WERI-Rb-1 (cell line): ENCODE data around the gene EVL.

Source experiments
- DNase-seq: peaks from one replicate; pipeline ENCODE4 v3.0.0-alpha.2; 2020
- H3K27ac ChIP-seq: fragments of 250-450 bp; sonication (Bioruptor Pico); 2 replicates; pipeline ENCODE4 v1.5.1; 2020; ENCODE audit warnings: mild to moderate bottlenecking, moderate library complexity
- H3K27me3 ChIP-seq: fragments of 250-450 bp; sonication (Bioruptor Pico); 2 replicates; pipeline ENCODE4 v1.5.1; 2021; ENCODE audit warnings: mild to moderate bottlenecking, low read depth, moderate library complexity; ENCODE audit not compliant: insufficient read depth, severe bottlenecking
- H3K36me3 ChIP-seq: fragments of 250-450 bp; sonication (Bioruptor Pico); 2 replicates; pipeline ENCODE4 v1.5.1; 2020; ENCODE audit warnings: mild to moderate bottlenecking, moderate library complexity
- H3K4me3 ChIP-seq: 2 replicates; pipeline ENCODE4 v1.5.1; 2011; ENCODE audit warnings: low read depth, mild to moderate bottlenecking, control low read depth, low read length
- H3K9me3 ChIP-seq: fragments of 250-450 bp; sonication (Bioruptor Pico); 2 replicates; pipeline ENCODE4 v1.5.1; 2021; ENCODE audit warnings: mild to moderate bottlenecking, moderate library complexity; ENCODE audit not compliant: severe bottlenecking
- CTCF ChIP-seq: IDR thresholded peaks from 2 replicates; pipeline ENCODE4 v1.5.1; 2011; ENCODE audit warnings: low read depth, mild to moderate bottlenecking, control low read depth, inconsistent platforms, low read length

The EVL gene

GRCh38 chr14:100070310-100070709 is 5.1 kb downstream of the EVL start:
- no peaks in the 10 kb centered on the region for H3K27me3 ChIP-seq
- H3K9me3 ChIP-seq = no peaks in the 10 kb centered on the region
- no peak overlapping the region for H3K27ac ChIP-seq
- H3K36me3 ChIP-seq = no peaks in the 10 kb centered on the region
- no peak overlapping the region for H3K4me3 ChIP-seq
- no peak for DNase-seq
- TF ChIP-seq CTCF = no peak

- no peaks in the 10 kb centered on the region for H3K36me3 ChIP-seq
- no peak for TF ChIP-seq CTCF
- H3K9me3 ChIP-seq = no peaks in the 10 kb centered on the region
- H3K27ac ChIP-seq = no peak overlapping the region
- no peaks in the 10 kb centered on the region for H3K27me3 ChIP-seq
- no peak overlapping the region for H3K4me3 ChIP-seq
- DNase-seq = no peak
Measured at GRCh38 chr14:100071545-100071944, 6.3 kb downstream of the EVL start.

- H3K27me3 ChIP-seq = no peaks in the 10 kb centered on the region
- no peak for DNase-seq
- TF ChIP-seq CTCF = no peak
- no peak overlapping the region for H3K4me3 ChIP-seq
- H3K27ac ChIP-seq = no peak overlapping the region
- no peaks in the 10 kb centered on the region for H3K9me3 ChIP-seq
- H3K36me3 ChIP-seq = no peaks in the 10 kb centered on the region
Measured at GRCh38 chr14:100072783-100073346, 7.6 kb downstream of the EVL start.

GRCh38 chr14:100073576-100074430 is 8.6 kb downstream of the EVL start:
- no peak for TF ChIP-seq CTCF
- no peak for DNase-seq

GRCh38 chr14:100074431-100075100 is 9.3 kb downstream of the EVL start:
- H3K36me3 ChIP-seq = no peaks in the 10 kb centered on the region
- TF ChIP-seq CTCF = no peak

More at GRCh38 chr14:100073576-100074430, 8.6 kb downstream of the EVL start:
- H3K4me3 ChIP-seq = no peak overlapping the region
- no peaks in the 10 kb centered on the region for H3K27me3 ChIP-seq
- H3K27ac ChIP-seq = no peak overlapping the region
- no peaks in the 10 kb centered on the region for H3K9me3 ChIP-seq
- H3K36me3 ChIP-seq = no peaks in the 10 kb centered on the region

More at GRCh38 chr14:100074431-100075100, 9.3 kb downstream of the EVL start:
- no peak for DNase-seq
- no peaks in the 10 kb centered on the region for H3K9me3 ChIP-seq
- H3K4me3 ChIP-seq = no peak overlapping the region
- H3K27me3 ChIP-seq = no peaks in the 10 kb centered on the region
- no peak overlapping the region for H3K27ac ChIP-seq
